HepG2 (cell line): Measurements from ENCODE around the gene ZNF764. TPM values are rescaled to one million over a fixed set of nuclear protein-coding genes. Genes with fewer than 3 reads are reported as not detected.

Experiments
- GABPB1 ChIP-seq: IDR thresholded peaks from 2 replicates; pipeline ENCODE4 v1.6.1; 2016; ENCODE audit warnings: mild to moderate bottlenecking, missing genetic modification reagents, moderate library complexity, missing compliant biosample characterization
- HDAC2 ChIP-seq: sonication (generic); formaldehyde crosslinking; IDR thresholded peaks from 2 replicates; pipeline ENCODE4 v1.4.0; 2020; ENCODE audit warnings: missing genetic modification reagents
- HNRNPLL ChIP-seq: fragments of 200-400 bp; formaldehyde crosslinking; IDR thresholded peaks from 2 replicates; pipeline ENCODE4 v1.6.1; 2017; ENCODE audit warnings: mild to moderate bottlenecking, low read depth, low read length; ENCODE audit not compliant: poor library complexity, severe bottlenecking
- KLF6 ChIP-seq: IDR thresholded peaks from 2 replicates; pipeline ENCODE4 v1.8.0; 2016; ENCODE audit warnings: missing biosample characterization, missing genetic modification reagents
- MEIS1 ChIP-seq: sonication (generic); formaldehyde crosslinking; IDR thresholded peaks from 2 replicates; pipeline ENCODE4 v1.9.0; 2021; ENCODE audit warnings: mild to moderate bottlenecking, missing genetic modification reagents, moderate library complexity, borderline replicate concordance
- NBN ChIP-seq: fragments of 450-650 bp; conservative IDR thresholded peaks from 2 replicates; pipeline ENCODE4 v1.6.1; 2017
- SALL1 ChIP-seq: sonication (generic); formaldehyde crosslinking; IDR thresholded peaks from 2 replicates; pipeline ENCODE4 v1.8.0; 2022; ENCODE audit warnings: mild to moderate bottlenecking, missing genetic modification reagents
- SPEN ChIP-seq: sonication (generic); formaldehyde crosslinking; IDR thresholded peaks from 2 replicates; pipeline ENCODE4 v1.5.1; 2020; ENCODE audit warnings: low read depth, mild to moderate bottlenecking, missing genetic modification reagents
- ZBTB8A ChIP-seq: sonication (generic); formaldehyde crosslinking; IDR thresholded peaks from 2 replicates; pipeline ENCODE4 v1.4.0; 2020; ENCODE audit warnings: mild to moderate bottlenecking, low read depth, missing genetic modification reagents, borderline replicate concordance
- ZC3H13 ChIP-seq: sonication (generic); formaldehyde crosslinking; IDR thresholded peaks from 2 replicates; pipeline ENCODE4 v1.8.1; 2023; ENCODE audit warnings: mild to moderate bottlenecking, missing genetic modification reagents, moderate library complexity
- ZFP1 ChIP-seq: IDR thresholded peaks from 2 replicates; pipeline ENCODE4 v1.6.1; 2016
- ZNF382 ChIP-seq: sonication (generic); formaldehyde crosslinking; IDR thresholded peaks from 2 replicates; pipeline ENCODE4 v1.5.0; 2020; ENCODE audit warnings: missing genetic modification reagents, mild to moderate bottlenecking, borderline replicate concordance
- ZNF558 ChIP-seq: sonication (generic); formaldehyde crosslinking; IDR thresholded peaks from 2 replicates; pipeline ENCODE4 v1.9.0; 2022; ENCODE audit warnings: mild to moderate bottlenecking, missing genetic modification reagents, borderline replicate concordance
- ZNF615 ChIP-seq: sonication (generic); formaldehyde crosslinking; IDR thresholded peaks from 2 replicates; pipeline ENCODE4 v1.5.0; 2020; ENCODE audit warnings: mild to moderate bottlenecking, missing genetic modification reagents, borderline replicate concordance
- ZNF629 ChIP-seq: sonication (generic); formaldehyde crosslinking; conservative IDR thresholded peaks from 2 replicates; pipeline ENCODE4 v1.5.0; 2020; ENCODE audit warnings: missing genetic modification reagents
- ZNF773 ChIP-seq: sonication (generic); formaldehyde crosslinking; IDR thresholded peaks from 2 replicates; pipeline ENCODE4 v1.4.0; 2020; ENCODE audit warnings: missing genetic modification reagents, borderline replicate concordance
- polyA plus RNA-seq, 8 experiments: library from polyadenylated mRNA; depleted of rRNA in 3 of 8; stranded (reverse) in 7 of 8; unstranded in 1 of 8; fragments of >200 nt; fragmentation: Illumina TruSeq in 4 of 8; extraction: Trizol in 4 of 8; gene quantifications; 2 replicates each; pipeline versions ENCODE4 v1.2.1 to v1.2.3, GENCODE V29; 2011 to 2016; ENCODE audit warnings: low read depth in 4 of 8, missing spikeins in 1 of 8, mixed read lengths in 1 of 8; ENCODE audit not compliant: insufficient read depth in 1 of 8
- total RNA-seq, 5 experiments: library from RNA; depleted of rRNA; stranded (reverse); fragments of >200 nt; fragmentation: Illumina TruSeq; extraction: Trizol; gene quantifications; 2 replicates each; pipeline ENCODE4 v1.2.3, GENCODE V29; 2016; ENCODE audit warnings: low read depth in 1 of 5
- TF ChIP-seq, protein P1 (sequence below): fragments of 450-650 bp; IDR thresholded peaks from 2 replicates; pipeline ENCODE4 v1.6.1; 2016
- TF ChIP-seq, protein P2 (sequence below): sonication (generic); formaldehyde crosslinking; IDR thresholded peaks from 2 replicates; pipeline ENCODE4 v1.5.0; 2020; ENCODE audit warnings: missing genetic modification reagents
- TF ChIP-seq, protein P3 (sequence below): sonication (generic); formaldehyde crosslinking; IDR thresholded peaks from 2 replicates; pipeline ENCODE4 v1.8.0; 2023; ENCODE audit warnings: mild to moderate bottlenecking, missing genetic modification reagents
- TF ChIP-seq, protein P4 (sequence below): sonication (generic); formaldehyde crosslinking; IDR thresholded peaks from 2 replicates; pipeline ENCODE4 v1.4.0; 2020; ENCODE audit warnings: missing genetic modification reagents
- TF ChIP-seq, protein P5 (sequence below): sonication (generic); formaldehyde crosslinking; IDR thresholded peaks from 2 replicates; pipeline ENCODE4 v1.4.0; 2020; ENCODE audit warnings: mild to moderate bottlenecking, missing genetic modification reagents
- TF ChIP-seq, protein P6 (sequence below): sonication (generic); formaldehyde crosslinking; IDR thresholded peaks from 2 replicates; pipeline ENCODE4 v1.5.0; 2020; ENCODE audit warnings: mild to moderate bottlenecking, missing genetic modification reagents

ZNF764 gene
- total and polyA plus RNA-seq, 2 of the 13 experiments (the other 11 are each of a cell fraction or from before 2014, with no cell fraction given), result 4.1 to 9.1 TPM

DNA sequence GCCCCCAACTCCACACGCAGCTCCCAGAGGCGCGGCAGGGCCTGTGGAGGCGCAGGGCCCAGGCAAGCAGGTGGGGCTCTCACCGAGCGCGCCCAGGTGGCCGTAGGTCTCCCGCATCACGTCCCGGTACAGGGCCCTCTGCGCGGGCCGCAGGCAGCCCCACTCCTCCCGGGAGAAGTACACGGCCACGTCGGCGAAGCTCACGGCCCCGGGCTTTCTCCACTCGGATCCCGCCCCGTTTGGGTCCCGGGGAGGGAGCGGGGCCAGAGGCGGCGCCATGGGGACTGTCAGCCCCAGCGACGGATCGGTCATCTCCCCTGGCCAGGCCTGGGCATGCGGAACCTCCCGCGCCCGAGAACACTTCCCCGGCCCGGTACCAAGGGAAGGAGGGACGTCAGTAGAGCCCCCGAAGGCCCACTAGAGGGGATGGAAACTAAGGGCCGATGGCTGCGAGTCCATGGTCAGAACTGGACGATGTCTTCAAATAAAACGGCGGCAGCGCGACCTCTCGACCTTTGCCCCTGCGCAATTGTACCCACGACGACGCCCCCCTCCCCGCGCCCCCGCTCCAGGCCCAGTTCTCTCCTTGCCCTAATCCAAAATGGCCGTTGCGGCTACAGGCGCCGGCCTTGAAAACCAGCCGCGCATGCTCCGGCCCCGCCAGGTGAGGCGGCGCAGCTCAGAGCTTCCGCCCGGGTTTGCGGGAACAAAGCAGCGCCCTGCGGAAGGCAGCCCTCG, 23.6 kb downstream of the ZNF764 start, which contains the start of gene ZNF747 (continued):
- TF ChIP-seq HNRNPLL (peak; percentile 90), HDAC2 (peak; percentile 45; the same call in 1 of the 2 replicates), ZNF382 (no peak), GABPB1 (CRISPR knock-in tag) (peak; percentile 95), ZBTB8A (0 out of 2 replicates have a peak, but pooled peaks have one; percentile 6), NBN (no peak), ZFP1 (CRISPR knock-in tag) (peak; percentile 72; the same call in 1 of the 2 replicates), KLF6 (peak; percentile 64), SPEN (CRISPR knock-in tag) (peak; percentile 88), ZNF558 (peak; percentile 89), ZNF629 (CRISPR knock-in tag) (0 out of 2 replicates have a peak, but pooled peaks have one; percentile 24), SALL1 (CRISPR knock-in tag) (peak; percentile 80), ZNF615 (CRISPR knock-in tag) (no peak), MEIS1 (CRISPR knock-in tag) (no peak), ZC3H13 (peak; percentile 87), ZNF773 (CRISPR knock-in tag) (no peak)
- TF ChIP-seq, protein P1, sequence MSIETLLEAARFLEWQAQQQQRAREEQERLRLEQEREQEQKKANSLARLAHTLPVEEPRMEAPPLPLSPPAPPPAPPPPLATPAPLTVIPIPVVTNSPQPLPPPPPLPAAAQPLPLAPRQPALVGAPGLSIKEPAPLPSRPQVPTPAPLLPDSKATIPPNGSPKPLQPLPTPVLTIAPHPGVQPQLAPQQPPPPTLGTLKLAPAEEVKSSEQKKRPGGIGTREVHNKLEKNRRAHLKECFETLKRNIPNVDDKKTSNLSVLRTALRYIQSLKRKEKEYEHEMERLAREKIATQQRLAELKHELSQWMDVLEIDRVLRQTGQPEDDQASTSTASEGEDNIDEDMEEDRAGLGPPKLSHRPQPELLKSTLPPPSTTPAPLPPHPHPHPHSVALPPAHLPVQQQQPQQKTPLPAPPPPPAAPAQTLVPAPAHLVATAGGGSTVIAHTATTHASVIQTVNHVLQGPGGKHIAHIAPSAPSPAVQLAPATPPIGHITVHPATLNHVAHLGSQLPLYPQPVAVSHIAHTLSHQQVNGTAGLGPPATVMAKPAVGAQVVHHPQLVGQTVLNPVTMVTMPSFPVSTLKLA, result peak; percentile 38; the same call in 1 of the 2 replicates
- TF ChIP-seq, protein P2, sequence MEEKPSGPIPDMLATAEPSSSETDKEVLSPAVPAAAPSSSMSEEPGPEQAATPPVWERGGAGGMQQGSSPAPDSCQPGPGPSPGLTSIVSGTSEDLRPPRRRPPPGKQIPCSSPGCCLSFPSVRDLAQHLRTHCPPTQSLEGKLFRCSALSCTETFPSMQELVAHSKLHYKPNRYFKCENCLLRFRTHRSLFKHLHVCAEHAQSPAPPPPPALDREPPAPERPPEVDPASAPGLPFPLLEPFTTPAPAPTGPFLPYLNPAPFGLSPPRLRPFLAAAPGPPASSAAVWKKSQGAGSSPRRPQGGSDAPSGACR (CRISPR knock-in tag), result peak; percentile 92
- TF ChIP-seq, protein P3, sequence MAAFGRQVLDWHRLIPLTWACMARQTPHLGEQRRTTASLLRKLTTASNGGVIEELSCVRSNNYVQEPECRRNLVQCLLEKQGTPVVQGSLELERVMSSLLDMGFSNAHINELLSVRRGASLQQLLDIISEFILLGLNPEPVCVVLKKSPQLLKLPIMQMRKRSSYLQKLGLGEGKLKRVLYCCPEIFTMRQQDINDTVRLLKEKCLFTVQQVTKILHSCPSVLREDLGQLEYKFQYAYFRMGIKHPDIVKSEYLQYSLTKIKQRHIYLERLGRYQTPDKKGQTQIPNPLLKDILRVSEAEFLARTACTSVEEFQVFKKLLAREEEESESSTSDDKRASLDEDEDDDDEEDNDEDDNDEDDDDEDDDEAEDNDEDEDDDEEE, result no peak
- TF ChIP-seq, protein P4, sequence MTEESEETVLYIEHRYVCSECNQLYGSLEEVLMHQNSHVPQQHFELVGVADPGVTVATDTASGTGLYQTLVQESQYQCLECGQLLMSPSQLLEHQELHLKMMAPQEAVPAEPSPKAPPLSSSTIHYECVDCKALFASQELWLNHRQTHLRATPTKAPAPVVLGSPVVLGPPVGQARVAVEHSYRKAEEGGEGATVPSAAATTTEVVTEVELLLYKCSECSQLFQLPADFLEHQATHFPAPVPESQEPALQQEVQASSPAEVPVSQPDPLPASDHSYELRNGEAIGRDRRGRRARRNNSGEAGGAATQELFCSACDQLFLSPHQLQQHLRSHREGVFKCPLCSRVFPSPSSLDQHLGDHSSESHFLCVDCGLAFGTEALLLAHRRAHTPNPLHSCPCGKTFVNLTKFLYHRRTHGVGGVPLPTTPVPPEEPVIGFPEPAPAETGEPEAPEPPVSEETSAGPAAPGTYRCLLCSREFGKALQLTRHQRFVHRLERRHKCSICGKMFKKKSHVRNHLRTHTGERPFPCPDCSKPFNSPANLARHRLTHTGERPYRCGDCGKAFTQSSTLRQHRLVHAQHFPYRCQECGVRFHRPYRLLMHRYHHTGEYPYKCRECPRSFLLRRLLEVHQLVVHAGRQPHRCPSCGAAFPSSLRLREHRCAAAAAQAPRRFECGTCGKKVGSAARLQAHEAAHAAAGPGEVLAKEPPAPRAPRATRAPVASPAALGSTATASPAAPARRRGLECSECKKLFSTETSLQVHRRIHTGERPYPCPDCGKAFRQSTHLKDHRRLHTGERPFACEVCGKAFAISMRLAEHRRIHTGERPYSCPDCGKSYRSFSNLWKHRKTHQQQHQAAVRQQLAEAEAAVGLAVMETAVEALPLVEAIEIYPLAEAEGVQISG (CRISPR knock-in tag), result peak; percentile 98
- TF ChIP-seq, protein P5, sequence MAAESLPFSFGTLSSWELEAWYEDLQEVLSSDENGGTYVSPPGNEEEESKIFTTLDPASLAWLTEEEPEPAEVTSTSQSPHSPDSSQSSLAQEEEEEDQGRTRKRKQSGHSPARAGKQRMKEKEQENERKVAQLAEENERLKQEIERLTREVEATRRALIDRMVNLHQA (CRISPR knock-in tag), result no peak
- TF ChIP-seq, protein P6, sequence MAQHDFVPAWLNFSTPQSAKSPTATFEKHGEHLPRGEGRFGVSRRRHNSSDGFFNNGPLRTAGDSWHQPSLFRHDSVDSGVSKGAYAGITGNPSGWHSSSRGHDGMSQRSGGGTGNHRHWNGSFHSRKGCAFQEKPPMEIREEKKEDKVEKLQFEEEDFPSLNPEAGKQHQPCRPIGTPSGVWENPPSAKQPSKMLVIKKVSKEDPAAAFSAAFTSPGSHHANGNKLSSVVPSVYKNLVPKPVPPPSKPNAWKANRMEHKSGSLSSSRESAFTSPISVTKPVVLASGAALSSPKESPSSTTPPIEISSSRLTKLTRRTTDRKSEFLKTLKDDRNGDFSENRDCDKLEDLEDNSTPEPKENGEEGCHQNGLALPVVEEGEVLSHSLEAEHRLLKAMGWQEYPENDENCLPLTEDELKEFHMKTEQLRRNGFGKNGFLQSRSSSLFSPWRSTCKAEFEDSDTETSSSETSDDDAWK (CRISPR knock-in tag), result no peak
